GM13977 (cell line): Measurements from ENCODE around the gene TSACC.

Experiments used
- DNase-seq: peaks from one replicate; pipeline ENCODE4 v3.0.0; 2012; ENCODE audit warnings: low spot score
- in situ Hi-C: fragments of 300-500 bp; cut with MboI; formaldehyde crosslinking; loops from one replicate; pipeline ENCODE4 v1.12.0; 2022; ENCODE audit warnings: low sequenced_read_pairs, low pct_unique_long_range_greater_than_20kb, mixed read lengths, inconsistent platforms; ENCODE audit not compliant: unreplicated experiment
- TF ChIP-seq, protein P1 (sequence below): IDR thresholded peaks from 2 replicates; pipeline ENCODE4 v1.5.1; 2012; ENCODE audit warnings: mild to moderate bottlenecking, control low read depth; ENCODE audit not compliant: insufficient read depth; ENCODE audit errors: extremely low read depth, missing control alignments

The TSACC gene

GRCh38 chr1:156372265-156372586 is 33.9 kb downstream of the TSACC start:
- in situ Hi-C loops: no loop called here

GRCh38 chr1:156372876-156373275 is 34.5 kb downstream of the TSACC start:
- no peak for DNase-seq
- TF ChIP-seq, protein P1, sequence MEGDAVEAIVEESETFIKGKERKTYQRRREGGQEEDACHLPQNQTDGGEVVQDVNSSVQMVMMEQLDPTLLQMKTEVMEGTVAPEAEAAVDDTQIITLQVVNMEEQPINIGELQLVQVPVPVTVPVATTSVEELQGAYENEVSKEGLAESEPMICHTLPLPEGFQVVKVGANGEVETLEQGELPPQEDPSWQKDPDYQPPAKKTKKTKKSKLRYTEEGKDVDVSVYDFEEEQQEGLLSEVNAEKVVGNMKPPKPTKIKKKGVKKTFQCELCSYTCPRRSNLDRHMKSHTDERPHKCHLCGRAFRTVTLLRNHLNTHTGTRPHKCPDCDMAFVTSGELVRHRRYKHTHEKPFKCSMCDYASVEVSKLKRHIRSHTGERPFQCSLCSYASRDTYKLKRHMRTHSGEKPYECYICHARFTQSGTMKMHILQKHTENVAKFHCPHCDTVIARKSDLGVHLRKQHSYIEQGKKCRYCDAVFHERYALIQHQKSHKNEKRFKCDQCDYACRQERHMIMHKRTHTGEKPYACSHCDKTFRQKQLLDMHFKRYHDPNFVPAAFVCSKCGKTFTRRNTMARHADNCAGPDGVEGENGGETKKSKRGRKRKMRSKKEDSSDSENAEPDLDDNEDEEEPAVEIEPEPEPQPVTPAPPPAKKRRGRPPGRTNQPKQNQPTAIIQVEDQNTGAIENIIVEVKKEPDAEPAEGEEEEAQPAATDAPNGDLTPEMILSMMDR: no peak
- in situ Hi-C loops: no loop called here

More at GRCh38 chr1:156372265-156372586, 33.9 kb downstream of the TSACC start:
- TF ChIP-seq, protein P1: no peak
- DNase-seq: no peak

DNA sequence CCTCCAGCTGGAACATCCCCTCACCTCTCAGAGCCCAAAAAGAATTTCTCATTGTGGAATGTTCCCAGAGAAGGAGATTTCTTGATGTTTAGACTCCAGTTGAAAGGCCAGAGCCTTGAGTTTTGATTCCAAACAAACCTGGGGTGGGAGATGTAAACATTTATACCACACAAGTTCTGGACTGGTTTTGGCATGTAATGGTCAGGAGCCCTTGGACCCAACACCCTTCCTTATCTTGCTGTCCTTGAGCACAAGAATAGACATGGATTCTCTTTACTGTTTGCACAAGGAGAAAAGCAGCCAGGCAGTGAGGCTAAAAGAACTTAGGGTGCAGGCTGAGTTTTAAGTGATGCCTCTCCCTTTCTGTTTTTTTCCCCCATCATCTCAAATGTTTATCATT is 35.2 kb downstream of the TSACC start:
- DNase-seq: no peak
- in situ Hi-C loops: no loop called here
- TF ChIP-seq, protein P1: no peak

GRCh38 chr1:156376146-156376545 is 37.8 kb downstream of the TSACC start:
- in situ Hi-C loops: no loop called here
- TF ChIP-seq, protein P1: no peak
- no peak for DNase-seq

GRCh38 chr1:156376958-156377919 is 38.9 kb downstream of the TSACC start:
- DNase-seq: no peak
- in situ Hi-C loops: no loop called here

GRCh38 chr1:156378557-156378956 is 40.2 kb downstream of the TSACC start:
- DNase-seq: no peak
- TF ChIP-seq, protein P1: no peak
- in situ Hi-C loops: no loop called here

More at GRCh38 chr1:156376958-156377919, 38.9 kb downstream of the TSACC start:
- TF ChIP-seq, protein P1: no peak
